Hepatocyte (in vitro differentiated cells): ENCODE results near the gene FANCI.

ENCODE experiments used
- EZH2 ChIP-seq: fragments of 200-600 bp; sonication (generic); IDR thresholded peaks from 2 replicates; pipeline ENCODE4 v1.6.1; 2016; ENCODE audit warnings: antibody characterized with exemption, mild to moderate bottlenecking, borderline replicate concordance
- EZH2phosphoT487 ChIP-seq: fragments of 200-600 bp; sonication (generic); IDR thresholded peaks from one replicate; pipeline ENCODE4 v1.6.1; 2018; ENCODE audit warnings: antibody characterized with exemption, mild to moderate bottlenecking, low read depth, moderate library complexity; ENCODE audit not compliant: unreplicated experiment, severe bottlenecking
- TF ChIP-seq, protein P1 (sequence below): fragments of 200-600 bp; sonication (generic); IDR thresholded peaks from 2 replicates; pipeline ENCODE4 v1.5.1; 2016; ENCODE audit warnings: antibody characterized with exemption, mild to moderate bottlenecking; ENCODE audit not compliant: poor library complexity

DNA sequence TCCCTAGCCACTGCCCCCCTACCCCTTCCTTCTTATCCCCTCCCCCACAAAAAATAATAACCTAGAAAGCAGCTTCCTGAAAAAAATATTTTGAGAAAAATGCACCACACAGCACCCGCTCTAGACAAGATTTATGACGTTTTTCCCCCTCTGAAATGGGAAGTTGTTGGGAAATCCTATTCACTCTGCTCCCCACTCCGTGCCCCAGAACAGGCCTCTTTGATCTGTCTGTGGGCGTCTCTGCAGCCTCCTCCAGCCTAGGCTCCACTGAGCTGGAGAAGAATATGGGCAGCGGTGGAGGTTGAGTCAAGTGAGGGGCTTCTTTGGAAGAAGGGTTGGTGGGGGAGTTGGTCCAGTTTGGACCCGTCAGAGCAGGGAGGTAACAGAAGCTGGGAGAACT, 119.4 kb downstream of the FANCI start:
- TF ChIP-seq, protein P1, sequence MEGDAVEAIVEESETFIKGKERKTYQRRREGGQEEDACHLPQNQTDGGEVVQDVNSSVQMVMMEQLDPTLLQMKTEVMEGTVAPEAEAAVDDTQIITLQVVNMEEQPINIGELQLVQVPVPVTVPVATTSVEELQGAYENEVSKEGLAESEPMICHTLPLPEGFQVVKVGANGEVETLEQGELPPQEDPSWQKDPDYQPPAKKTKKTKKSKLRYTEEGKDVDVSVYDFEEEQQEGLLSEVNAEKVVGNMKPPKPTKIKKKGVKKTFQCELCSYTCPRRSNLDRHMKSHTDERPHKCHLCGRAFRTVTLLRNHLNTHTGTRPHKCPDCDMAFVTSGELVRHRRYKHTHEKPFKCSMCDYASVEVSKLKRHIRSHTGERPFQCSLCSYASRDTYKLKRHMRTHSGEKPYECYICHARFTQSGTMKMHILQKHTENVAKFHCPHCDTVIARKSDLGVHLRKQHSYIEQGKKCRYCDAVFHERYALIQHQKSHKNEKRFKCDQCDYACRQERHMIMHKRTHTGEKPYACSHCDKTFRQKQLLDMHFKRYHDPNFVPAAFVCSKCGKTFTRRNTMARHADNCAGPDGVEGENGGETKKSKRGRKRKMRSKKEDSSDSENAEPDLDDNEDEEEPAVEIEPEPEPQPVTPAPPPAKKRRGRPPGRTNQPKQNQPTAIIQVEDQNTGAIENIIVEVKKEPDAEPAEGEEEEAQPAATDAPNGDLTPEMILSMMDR: no peak
- TF ChIP-seq EZH2: no peak
- no peak for TF ChIP-seq EZH2phosphoT487
